GM12878 (cell line): Measurements from ENCODE around the gene CERK. TPM values are rescaled to one million over a fixed set of nuclear protein-coding genes. Genes with fewer than 3 reads are reported as not detected.

Experiments
- ATAC-seq: fragments of 200-7000 bp; cut with Tn5 transposase; 3 replicates; pipeline ENCODE4 v1.9.1; 2020; ENCODE audit warnings: mild to moderate bottlenecking, moderate library complexity
- BruUV-seq: library from RNA; stranded (reverse); fragments of 400-500 nt; replicated peaks from 2 replicates; lab custom pipeline; 2021; lab: Mats Ljungman, UMichigan
- CTCF ChIA-PET: fragments of 300-600 bp; sonication (Branson Sonifier 250); formaldehyde crosslinking; extraction: SDS; loops from one replicate; lab custom pipeline; 2021; ENCODE audit warnings: inconsistent platforms; lab: Yijun Ruan, JAX
- POLR2A ChIA-PET: fragments of 350-600 bp; formaldehyde crosslinking; extraction: SDS; loops from one replicate; lab custom pipeline; 2021; ENCODE audit warnings: inconsistent platforms; lab: Charles Lee
- RAD21 ChIA-PET: fragments of 300-600 bp; sonication (Branson Sonifier 250); formaldehyde crosslinking; loops from one replicate; lab custom pipeline; 2023; ENCODE audit warnings: antibody characterized with exemption; ENCODE audit not compliant: unreplicated experiment; lab: Charles Lee
- SMC1A ChIA-PET: fragments of 300-600 bp; sonication (Branson Sonifier 250); formaldehyde crosslinking; loops from one replicate; lab custom pipeline; 2023; ENCODE audit not compliant: unreplicated experiment, uncharacterized antibody; lab: Charles Lee
- DNase-seq: peaks from one replicate; pipeline ENCODE4 v3.0.0-alpha.2; 2011; ENCODE audit warnings: low read depth, low spot score
- FAIRE-seq: peaks from 3 replicates; lab custom pipeline; 2011; peaks lifted over from hg19 to GRCh38; lab: Jason Lieb, UNC
- H2AFZ ChIP-seq: 2 replicates; pipeline ENCODE4 v1.6.0; 2011; ENCODE audit warnings: low read depth, low read length, control low read depth; ENCODE audit not compliant: control insufficient read depth
- H3K27ac ChIP-seq: 2 replicates; pipeline ENCODE4 v1.5.1; 2011; ENCODE audit warnings: control low read depth; ENCODE audit not compliant: control insufficient read depth, insufficient read depth
- H3K27me3 ChIP-seq, 2 experiments: replicated peaks in 1 of 2; 2 replicates each; pipeline versions ENCODE4 v1.6.0 to v1.6.1; 2011; ENCODE audit warnings: low read length in 1 of 2; ENCODE audit not compliant: control insufficient read depth in 2 of 2, insufficient read depth in 2 of 2
- H3K36me3 ChIP-seq, 2 experiments: 2 replicates each; pipeline ENCODE4 v1.5.1; 2011; ENCODE audit warnings: low read length in 1 of 2; ENCODE audit not compliant: control insufficient read depth in 2 of 2, insufficient read depth in 2 of 2
- H3K4me1 ChIP-seq: 2 replicates; pipeline ENCODE4 v1.6.1; 2011; ENCODE audit warnings: mild to moderate bottlenecking, low read length, moderate library complexity, mixed read lengths; ENCODE audit not compliant: control insufficient read depth, insufficient read depth
- H3K4me2 ChIP-seq: 2 replicates; pipeline ENCODE4 v1.6.0; 2011; ENCODE audit warnings: control low read depth; ENCODE audit not compliant: control insufficient read depth, insufficient read depth
- H3K4me3 ChIP-seq: fragments of 200-600 bp; sonication (generic); 2 replicates; pipeline ENCODE4 v1.5.1; 2016
- H3K79me2 ChIP-seq: 2 replicates; pipeline ENCODE4 v1.6.0; 2011; ENCODE audit warnings: low read length; ENCODE audit not compliant: control insufficient read depth, insufficient read depth
- H3K9ac ChIP-seq: 2 replicates; pipeline ENCODE4 v1.8.0; 2011; ENCODE audit warnings: low read length, control low read depth, mixed read lengths; ENCODE audit not compliant: control insufficient read depth, insufficient read depth
- H3K9me3 ChIP-seq: replicated peaks from 3 replicates; pipeline ENCODE4 v1.5.1; 2011; ENCODE audit warnings: mild to moderate bottlenecking, low read length; ENCODE audit not compliant: control insufficient read depth, insufficient read depth
- H4K20me1 ChIP-seq: 2 replicates; pipeline ENCODE4 v1.6.0; 2011; ENCODE audit not compliant: control insufficient read depth, insufficient read depth
- CHD4 ChIP-seq: fragments of 200-600 bp; sonication (generic); IDR thresholded peaks from 2 replicates; pipeline ENCODE4 v1.6.1; 2016; ENCODE audit warnings: mild to moderate bottlenecking
- GATAD2B ChIP-seq: fragments of 450-650 bp; conservative IDR thresholded peaks from 2 replicates; pipeline ENCODE4 v1.6.1; 2017; ENCODE audit warnings: low read depth, mild to moderate bottlenecking, moderate library complexity
- IRF5 ChIP-seq: fragments of 450-650 bp; IDR thresholded peaks from 2 replicates; pipeline ENCODE4 v1.6.1; 2017; ENCODE audit warnings: borderline replicate concordance
- LARP7 ChIP-seq: fragments of 450-650 bp; IDR thresholded peaks from 2 replicates; pipeline ENCODE4 v1.6.1; 2017; ENCODE audit warnings: mild to moderate bottlenecking
- MTA2 ChIP-seq: fragments of 450-650 bp; IDR thresholded peaks from 2 replicates; pipeline ENCODE4 v1.6.1; 2016; ENCODE audit warnings: low read depth, mild to moderate bottlenecking, moderate library complexity
- NR2C1 ChIP-seq: fragments of 450-650 bp; IDR thresholded peaks from 2 replicates; pipeline ENCODE4 v1.6.1; 2017; ENCODE audit warnings: antibody characterized with exemption, mild to moderate bottlenecking, moderate library complexity
- NRF1 ChIP-seq: conservative IDR thresholded peaks from 2 replicates; pipeline ENCODE4 v1.6.1; 2011; ENCODE audit warnings: mild to moderate bottlenecking, low read depth, low read length, improper control_type of control experiment
- POU2F2 ChIP-seq: IDR thresholded peaks from 3 replicates; pipeline ENCODE4 v1.6.1; 2011; ENCODE audit warnings: low read depth, mild to moderate bottlenecking, low read length, borderline replicate concordance
- PRDM15 ChIP-seq: fragments of 450-650 bp; formaldehyde crosslinking; IDR thresholded peaks from 2 replicates; pipeline ENCODE4 v1.4.0; 2020; ENCODE audit warnings: mild to moderate bottlenecking, moderate library complexity
- RAD51 ChIP-seq: fragments of 450-650 bp; IDR thresholded peaks from 2 replicates; pipeline ENCODE4 v1.6.1; 2016; ENCODE audit warnings: moderate library complexity, mild to moderate bottlenecking, inconsistent platforms
- RUNX3 ChIP-seq: IDR thresholded peaks from 2 replicates; pipeline ENCODE4 v1.6.1; 2012; ENCODE audit warnings: low read length, inconsistent platforms
- SMC3 ChIP-seq: IDR thresholded peaks from 2 replicates; pipeline ENCODE4 v1.6.1; 2011; ENCODE audit warnings: low read length, improper control_type of control experiment, borderline replicate concordance
- SPI1 ChIP-seq: IDR thresholded peaks from 2 replicates; pipeline ENCODE4 v1.6.1; 2011; ENCODE audit warnings: low read depth, mild to moderate bottlenecking, low read length, moderate library complexity, borderline replicate concordance; ENCODE audit not compliant: insufficient read depth
- TBL1XR1 ChIP-seq: IDR thresholded peaks from 2 replicates; pipeline ENCODE4 v1.6.1; 2012; ENCODE audit warnings: low read depth, low read length, improper control_type of control experiment
- TCF7 ChIP-seq: IDR thresholded peaks from 2 replicates; pipeline ENCODE4 v1.6.1; 2014; ENCODE audit warnings: antibody characterized with exemption, borderline replicate concordance
- ZBTB40 ChIP-seq: fragments of 450-650 bp; IDR thresholded peaks from 2 replicates; pipeline ENCODE4 v1.6.1; 2016; ENCODE audit warnings: mild to moderate bottlenecking, moderate library complexity, borderline replicate concordance
- ZNF217 ChIP-seq: fragments of 450-650 bp; IDR thresholded peaks from 2 replicates; pipeline ENCODE4 v1.6.1; 2017; ENCODE audit warnings: antibody characterized with exemption, mild to moderate bottlenecking
- ZSCAN29 ChIP-seq: fragments of 450-650 bp; IDR thresholded peaks from 2 replicates; pipeline ENCODE4 v1.6.1; 2017; ENCODE audit warnings: mild to moderate bottlenecking, moderate library complexity
- WGBS: methylation state at CpG from one replicate; pipeline ENCODE4 v1.1.6; 2016; ENCODE audit warnings: low lambda C conversion rate; ENCODE audit not compliant: insufficient replicate concordance, insufficient coverage; ENCODE audit errors: missing lambda C conversion rate; 5-methylcytosine and 5-hydroxymethylcytosine counted together
- in situ Hi-C: fragments of 300-500 bp; cut with MboI; formaldehyde crosslinking; loops from 9 replicates; pipeline ENCODE4 v1.14.3; 2018; ENCODE audit warnings: mixed read lengths
- intact Hi-C: fragments of 100-400 bp; cut with micrococcal nuclease; formaldehyde crosslinking; loops from one replicate; pipeline ENCODE4 v1.14.2; 2022; ENCODE audit not compliant: unreplicated experiment
- polyA plus RNA-seq, 11 experiments: library from polyadenylated mRNA; depleted of rRNA in 4 of 11; unstranded in 6 of 11; stranded (reverse) in 5 of 11; fragments of >200 nt; fragmentation: Nextera tagmentation in 4 of 11; fragmentation: Illumina TruSeq in 1 of 11; extraction: Ambion mirVana in 4 of 11; extraction: Trizol in 1 of 11; gene quantifications; 1 replicate in 1 of 11; 2 replicates in 10 of 11; pipeline versions ENCODE4 v1.2.1 to v1.2.3, GENCODE V29; 2011 to 2016; ENCODE audit warnings: inconsistent platforms in 2 of 11, missing spikeins in 2 of 11, low read depth in 1 of 11
- total RNA-seq, 4 experiments: library from RNA; depleted of rRNA in 3 of 4; stranded (reverse); fragments of >200 nt in 3 of 4; fragmentation: Illumina TruSeq in 1 of 4; extraction: Trizol in 1 of 4; gene quantifications; 2 replicates each; pipeline versions ENCODE4 v1.2.1 to v1.2.3, GENCODE V29; 2013 to 2021

CERK gene
- total and polyA plus RNA-seq, 10 of the 15 experiments (the other 5 are each of a cell fraction or from before 2014, with no cell fraction given): 4.0 to 41.1 (median 30.2) TPM

- CTCF ChIA-PET: no interaction called here
- no TSS peak for BruUV-seq
- intact Hi-C loops: no loop called here
- TF ChIP-seq NRF1 (no peak), GATAD2B (no peak), LARP7 (no peak), SMC3 (no peak), CHD4 (no peak), RUNX3 (no peak), MTA2 (no peak), PRDM15 (CRISPR knock-in tag) (no peak), TBL1XR1 (no peak), ZNF217 (no peak), ZSCAN29 (no peak), RAD51 (no peak), POU2F2 (no peak), ZBTB40 (no peak), SPI1 (no peak), IRF5 (no peak), NR2C1 (no peak), TCF7 (no peak)
Observed at GRCh38 chr22:46696614-46697013, 41.4 kb downstream of the CERK start.

More at GRCh38 chr22:46696614-46697013, 41.4 kb downstream of the CERK start:
- DNase-seq (no peak), FAIRE-seq (no peak), ATAC-seq (no peak)
- WGBS: 98% methylated on average over 10 of the region's 10 CpGs
- POLR2A ChIA-PET: no interaction called here
- Histone ChIP-seq H4K20me1 (no peaks in the 10 kb centered on the region), H3K27me3 (no peaks in the 10 kb centered on the region), H2AFZ (no peak overlapping the region), H3K4me2 (no peak overlapping the region), H3K4me1 (no peaks in the 10 kb centered on the region), H3K27ac (no peak overlapping the region), H3K9me3 (no peaks in the 10 kb centered on the region), H3K4me3 (no peak overlapping the region), H3K36me3 (peaks cover 15 to 30% of the 10 kb centered on the region in 2 experiments; a peak in 3 of 4 replicates), H3K9ac (no peak overlapping the region), H3K79me2 (no peaks in the 10 kb centered on the region)
- RAD21 ChIA-PET: no interaction called here
- in situ Hi-C loops: no loop called here
- SMC1A ChIA-PET: interaction anchor here (0.7 kb wide), 1 partner anchor 15 kb away, joined by 3 read pairs; no protein-coding TSS in a partner anchor
